ENCODE measurements around the gene CEL.
"Not testable (repeated sequence)": the region's sequence is repeated elsewhere in the genome, so short reads cannot be mapped to it uniquely, and the experiment has no call there.

Gene CEL

GRCh38 chr9:133048595-133048994 is 13.2 kb upstream of the CEL start:
- peak; percentile 18 for DNase-seq (ENCODE audit: low spot score)

- DNase-seq (ENCODE audit: low spot score): no peak
Observed at GRCh38 chr9:133049043-133049442, 12.7 kb upstream of the CEL start.

- DNase-seq (ENCODE audit: low spot score): no peak
Observed at GRCh38 chr9:133050142-133050541, 11.6 kb upstream of the CEL start.

DNA sequence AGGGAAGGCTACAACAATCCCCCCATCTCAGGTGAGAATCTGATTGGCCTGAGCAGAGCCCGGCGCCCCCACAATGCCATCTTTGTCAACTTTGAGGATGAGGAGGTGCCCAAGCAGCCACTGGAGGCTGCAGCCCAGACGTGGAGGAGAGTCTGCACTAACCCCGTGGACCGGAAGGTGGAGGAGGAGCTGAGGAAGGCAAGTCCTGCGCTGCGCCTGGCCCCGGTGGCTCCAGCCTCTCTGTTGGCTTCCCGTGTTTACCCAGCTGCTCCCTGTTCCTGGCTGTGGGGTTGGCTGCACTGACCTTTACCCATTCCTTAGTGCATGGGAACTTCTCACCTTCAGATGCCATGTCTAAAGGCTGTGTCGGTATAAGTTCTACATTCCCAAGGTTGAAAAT is 11.0 kb upstream of the CEL start:
- DNase-seq (ENCODE audit: low spot score): no peak

- DNase-seq (ENCODE audit: low spot score): no peak
Observed at GRCh38 chr9:133051281-133051900, 10.4 kb upstream of the CEL start.

GRCh38 chr9:133051966-133052539 is 9.7 kb upstream of the CEL start:
- DNase-seq (ENCODE audit: low spot score): no peak

DNA sequence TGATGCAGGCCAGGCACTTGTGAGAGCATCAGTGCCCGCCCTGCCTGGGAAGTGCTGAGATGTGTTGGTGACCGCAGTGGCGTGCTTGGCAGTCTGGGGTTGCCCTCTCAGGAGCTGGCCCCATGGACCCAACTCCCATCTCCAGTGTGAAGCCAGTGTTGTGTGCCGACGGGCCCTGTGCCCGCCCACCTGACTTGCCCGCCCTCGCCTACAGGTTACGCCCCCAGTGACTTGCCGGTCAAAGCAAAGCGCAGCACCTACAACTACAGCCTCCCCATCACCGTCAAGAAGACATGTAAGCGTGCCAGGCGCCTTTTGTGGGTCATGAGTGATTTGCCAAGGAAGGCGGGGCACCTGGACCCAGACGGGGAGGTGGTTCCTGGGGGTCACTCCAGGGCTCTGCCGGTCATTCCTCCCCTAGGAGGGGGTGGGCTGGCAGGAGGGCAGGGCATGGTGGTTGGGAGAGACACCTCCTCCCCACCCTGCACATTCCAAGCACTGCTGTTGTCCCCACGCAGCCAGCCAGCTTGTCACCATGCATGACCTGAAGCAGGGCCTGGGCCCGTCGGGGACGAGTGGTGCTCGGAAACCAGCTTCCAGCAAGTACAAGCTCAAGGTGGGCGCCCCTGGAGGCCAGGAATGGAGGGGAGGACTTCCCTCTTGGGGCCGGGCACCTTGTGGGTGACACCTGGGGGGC is 7.4 kb upstream of the CEL start:
- DNase-seq (ENCODE audit: low spot score): no peak

DNA sequence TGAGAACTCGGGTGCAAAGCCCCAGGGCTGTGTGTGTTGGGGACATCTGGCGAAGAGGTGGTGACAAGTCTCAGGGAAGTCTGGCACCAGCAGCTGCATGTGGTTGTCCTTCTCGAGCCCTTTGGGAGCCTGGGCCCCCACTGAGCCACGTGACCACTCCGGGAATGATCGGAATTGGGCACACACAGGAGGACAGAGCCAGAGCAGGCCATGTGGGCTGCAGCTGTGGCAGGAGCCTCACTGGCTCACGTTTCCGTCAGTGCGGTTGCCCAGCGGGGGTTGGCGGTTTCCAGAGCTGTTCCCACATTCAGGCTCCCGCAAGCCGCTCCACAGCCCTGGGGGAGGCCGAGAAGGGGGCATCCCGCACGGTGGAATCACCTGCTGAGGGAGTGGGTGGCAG is 6.8 kb upstream of the CEL start:
- no peak for DNase-seq (ENCODE audit: low spot score)

- no peak for DNase-seq (ENCODE audit: low spot score)
Observed at GRCh38 chr9:133055788-133056420, 5.9 kb upstream of the CEL start.

DNA sequence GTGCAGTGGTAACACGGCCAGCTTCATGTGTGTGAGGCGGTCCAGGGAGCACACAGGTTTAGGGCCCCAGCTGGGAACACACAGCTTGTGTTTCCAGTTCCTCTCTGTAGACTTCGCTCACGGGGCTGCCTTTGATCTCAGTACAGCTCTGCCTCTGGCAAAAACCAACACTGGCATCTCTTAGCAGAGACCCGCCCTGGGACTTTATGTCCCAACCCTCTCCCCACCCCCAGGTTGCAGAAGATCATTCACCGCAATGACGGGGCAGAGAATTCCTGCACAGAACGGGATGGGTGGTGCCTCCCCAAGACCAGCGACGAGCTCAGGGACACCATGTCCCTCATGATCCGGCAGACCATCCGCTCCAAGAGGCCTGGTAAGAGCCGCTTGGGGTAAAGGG is 5.2 kb upstream of the CEL start:
- DNase-seq (ENCODE audit: low spot score): no peak

- DNase-seq (ENCODE audit: low spot score): no peak
Observed at GRCh38 chr9:133057006-133057405, 4.8 kb upstream of the CEL start.

DNA sequence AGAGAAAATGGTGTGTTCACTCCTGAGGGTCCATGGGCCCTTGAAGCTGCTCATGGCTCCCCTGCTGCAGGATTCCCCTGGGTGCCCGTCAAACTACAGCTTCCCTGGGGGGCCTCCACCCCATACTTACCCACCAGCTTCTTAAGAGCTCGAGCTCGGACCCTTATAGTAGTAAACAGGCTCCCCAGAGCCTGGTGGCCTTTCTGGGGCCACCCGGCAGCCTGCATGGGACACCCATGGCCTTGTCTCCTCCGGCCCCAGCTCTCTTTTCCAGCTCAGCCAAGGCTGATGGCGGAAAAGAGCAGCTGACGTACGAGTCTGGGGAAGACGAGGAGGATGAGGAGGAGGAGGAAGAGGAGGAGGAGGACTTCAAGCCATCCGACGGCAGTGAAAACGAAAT is 4.2 kb upstream of the CEL start:
- DNase-seq (ENCODE audit: low spot score): no peak

GRCh38 chr9:133058071-133058470 is 3.7 kb upstream of the CEL start:
- no peak for DNase-seq (ENCODE audit: low spot score)

GRCh38 chr9:133058550-133059320 is 3.0 kb upstream of the CEL start:
- DNase-seq (ENCODE audit: low spot score): no peak

DNA sequence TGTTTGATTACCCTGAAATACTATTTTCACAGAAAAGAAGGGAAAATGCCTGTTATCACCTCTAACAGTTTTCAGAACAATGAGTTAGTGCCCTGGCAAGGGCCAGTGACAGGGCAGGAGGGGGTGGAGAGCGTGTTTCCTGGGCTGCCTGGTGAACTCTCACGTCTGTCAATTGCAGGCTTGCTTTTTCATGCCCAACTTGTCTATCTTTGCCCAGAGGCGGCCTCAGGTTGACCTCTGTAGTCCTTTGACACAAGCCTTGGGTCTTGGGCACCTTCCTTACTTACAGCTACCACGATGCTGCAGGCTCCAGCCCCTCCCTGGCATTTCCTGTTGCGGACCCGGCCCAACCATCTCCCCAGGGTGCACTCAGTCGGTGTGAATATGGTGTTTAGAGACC is 2.2 kb upstream of the CEL start:
- DNase-seq (ENCODE audit: low spot score): no peak

DNA sequence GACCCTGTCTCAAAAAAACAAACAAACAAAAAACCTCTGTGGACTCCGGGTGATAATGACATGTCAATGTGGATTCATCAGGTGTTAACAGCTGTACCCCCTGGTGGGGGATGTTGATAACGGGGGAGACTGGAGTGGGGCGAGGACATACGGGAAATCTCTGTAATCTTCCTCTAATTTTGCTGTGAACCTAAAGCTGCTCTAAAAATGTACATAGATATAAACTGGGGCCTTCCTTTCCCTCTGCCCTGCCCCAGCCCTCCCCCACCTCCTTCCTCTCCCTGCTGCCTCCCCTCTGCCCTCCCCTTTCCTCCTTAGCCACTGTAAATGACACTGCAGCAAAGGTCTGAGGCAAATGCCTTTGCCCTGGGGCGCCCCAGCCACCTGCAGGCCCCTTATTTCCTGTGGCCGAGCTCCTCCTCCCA is 1.4 kb upstream of the CEL start:
- no peak for DNase-seq (ENCODE audit: low spot score)

GRCh38 chr9:133061019-133061763 is 590 bp upstream of the CEL start:
- not testable (repeated sequence) for DNase-seq (ENCODE audit: low spot score)

GRCh38 chr9:133062569-133062968 is 788 bp downstream of the CEL start:
- DNase-seq (ENCODE audit: low spot score): not testable (repeated sequence)

- no peak for DNase-seq (ENCODE audit: low spot score)
Observed at GRCh38 chr9:133063159-133063499, 1.3 kb downstream of the CEL start.

DNA sequence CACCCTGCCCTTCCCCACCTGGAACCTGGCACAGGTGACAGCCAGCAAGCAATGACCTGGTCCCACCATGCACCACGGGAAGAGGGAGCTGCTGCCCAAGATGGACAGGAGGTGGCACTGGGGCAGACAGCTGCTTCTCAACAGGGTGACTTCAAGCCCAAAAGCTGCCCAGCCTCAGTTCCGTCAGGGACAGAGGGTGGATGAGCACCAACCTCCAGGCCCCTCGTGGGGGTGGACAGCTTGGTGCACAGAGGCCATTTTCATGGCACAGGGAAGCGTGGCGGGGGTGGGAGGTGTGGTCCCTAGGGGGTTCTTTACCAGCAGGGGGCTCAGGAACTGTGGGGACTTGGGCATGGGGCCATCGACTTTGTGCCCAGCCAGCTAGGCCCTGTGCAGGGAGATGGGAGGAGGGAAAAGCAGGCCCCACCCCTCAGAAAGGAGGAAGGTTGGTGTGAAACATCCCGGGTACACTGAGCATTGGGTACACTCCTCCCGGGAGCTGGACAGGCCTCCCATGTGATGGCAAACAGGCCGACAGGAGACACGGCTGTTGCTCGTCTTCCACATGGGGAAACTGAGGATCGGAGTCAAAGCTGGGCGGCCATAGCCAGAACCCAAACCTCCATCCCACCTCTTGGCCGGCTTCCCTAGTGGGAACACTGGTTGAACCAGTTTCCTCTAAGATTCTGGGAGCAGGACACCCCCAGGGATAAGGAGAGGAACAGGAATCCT is 1.9 kb downstream of the CEL start:
- DNase-seq (ENCODE audit: low spot score): no peak

Data from COLO829 (cell line).